ENCODE data around the gene PLAAT3.

DNA sequence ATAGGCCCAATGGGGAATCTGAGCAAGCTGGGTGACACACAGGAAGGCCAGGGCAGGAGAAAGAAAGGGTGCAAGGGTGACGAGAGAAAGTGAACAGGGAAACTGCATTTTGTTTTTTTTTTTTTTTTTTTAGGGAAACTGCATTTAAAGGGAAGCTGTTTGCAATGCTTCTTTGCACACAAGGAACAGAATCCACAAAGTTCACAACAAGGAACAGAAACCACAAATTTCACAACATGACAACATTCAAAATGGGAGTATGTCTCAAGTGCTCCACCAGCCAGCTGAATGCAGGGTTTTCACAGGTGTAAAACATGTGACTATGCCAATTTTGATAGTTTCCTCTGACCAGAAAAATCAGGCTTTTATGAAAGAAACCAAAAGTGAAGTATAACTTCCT, 6.8 kb upstream of the PLAAT3 start:
- TF ChIP-seq POLR2A (IDR thresholded peaks at IDR 0.05): no peak
- TF ChIP-seq, protein P1, sequence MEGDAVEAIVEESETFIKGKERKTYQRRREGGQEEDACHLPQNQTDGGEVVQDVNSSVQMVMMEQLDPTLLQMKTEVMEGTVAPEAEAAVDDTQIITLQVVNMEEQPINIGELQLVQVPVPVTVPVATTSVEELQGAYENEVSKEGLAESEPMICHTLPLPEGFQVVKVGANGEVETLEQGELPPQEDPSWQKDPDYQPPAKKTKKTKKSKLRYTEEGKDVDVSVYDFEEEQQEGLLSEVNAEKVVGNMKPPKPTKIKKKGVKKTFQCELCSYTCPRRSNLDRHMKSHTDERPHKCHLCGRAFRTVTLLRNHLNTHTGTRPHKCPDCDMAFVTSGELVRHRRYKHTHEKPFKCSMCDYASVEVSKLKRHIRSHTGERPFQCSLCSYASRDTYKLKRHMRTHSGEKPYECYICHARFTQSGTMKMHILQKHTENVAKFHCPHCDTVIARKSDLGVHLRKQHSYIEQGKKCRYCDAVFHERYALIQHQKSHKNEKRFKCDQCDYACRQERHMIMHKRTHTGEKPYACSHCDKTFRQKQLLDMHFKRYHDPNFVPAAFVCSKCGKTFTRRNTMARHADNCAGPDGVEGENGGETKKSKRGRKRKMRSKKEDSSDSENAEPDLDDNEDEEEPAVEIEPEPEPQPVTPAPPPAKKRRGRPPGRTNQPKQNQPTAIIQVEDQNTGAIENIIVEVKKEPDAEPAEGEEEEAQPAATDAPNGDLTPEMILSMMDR (IDR thresholded peaks at IDR 0.05): no peak

Data from adrenal gland (tissue), 5 donors.